ENCODE measurements around the gene ISLR. TPM values are rescaled to one million over a fixed set of nuclear protein-coding genes. Genes with fewer than 3 reads are reported as not detected.

The ISLR gene
- total RNA-seq = not detected in 2 replicates

GRCh38 chr15:74173380-74174218, at the start of gene ISLR:
ISLR (plus strand) TSS chr15:74173710; CDS start chr15:74174859, 1,149 bp downstream.
- DNase-seq (ENCODE audit: low read depth in 2 of 2) = no peak

- no peak for DNase-seq (ENCODE audit: low read depth in 2 of 2)
Measured at GRCh38 chr15:74124196-74124595, 49.3 kb upstream of the ISLR start.

GRCh38 chr15:74124759-74125158, 48.8 kb upstream of the ISLR start:
- DNase-seq (ENCODE audit: low read depth in 2 of 2) = peak in 1 of 2 donors; percentile 17

GRCh38 chr15:74127255-74127953, 46.1 kb upstream of the ISLR start:
- peak; percentile 86 to 91 for DNase-seq (ENCODE audit: low read depth in 2 of 2)

- DNase-seq (ENCODE audit: low read depth in 2 of 2) = peak; percentile 34 to 39
Measured at GRCh38 chr15:74127954-74128784, 45.3 kb upstream of the ISLR start.

- DNase-seq (ENCODE audit: low read depth in 2 of 2) = no peak
Measured at GRCh38 chr15:74128785-74129585, 44.5 kb upstream of the ISLR start.

- no peak for DNase-seq (ENCODE audit: low read depth in 2 of 2)
Measured at GRCh38 chr15:74129586-74130154, 43.8 kb upstream of the ISLR start.

GRCh38 chr15:74130155-74130848, 43.2 kb upstream of the ISLR start, which contains the start of gene ISLR2:
ISLR2 (plus strand) TSS chr15:74130586; CDS start chr15:74132755, 2,169 bp downstream.
- peak in 1 of 2 donors; percentile 47 for DNase-seq (ENCODE audit: low read depth in 2 of 2)

- DNase-seq (ENCODE audit: low read depth in 2 of 2) = no peak
Measured at GRCh38 chr15:74130849-74131627, 42.5 kb upstream of the ISLR start.

GRCh38 chr15:74131628-74132413, 41.7 kb upstream of the ISLR start:
- DNase-seq (ENCODE audit: low read depth in 2 of 2) = no peak

- no peak for DNase-seq (ENCODE audit: low read depth in 2 of 2)
Measured at GRCh38 chr15:74132681-74133651, 40.5 kb upstream of the ISLR start.

GRCh38 chr15:74133694-74134386, 39.7 kb upstream of the ISLR start:
- no peak for DNase-seq (ENCODE audit: low read depth in 2 of 2)

GRCh38 chr15:74134387-74135027, 39.0 kb upstream of the ISLR start:
- no peak for DNase-seq (ENCODE audit: low read depth in 2 of 2)

- no peak for DNase-seq (ENCODE audit: low read depth in 2 of 2)
Measured at GRCh38 chr15:74135041-74135565, 38.4 kb upstream of the ISLR start.

GRCh38 chr15:74136540-74136813, 37.0 kb upstream of the ISLR start:
- DNase-seq (ENCODE audit: low read depth in 2 of 2) = no peak
